Neural progenitor cell (in vitro differentiated cells): ENCODE data around the gene FHOD3.

Experiments
- EZH2 ChIP-seq: fragments of 200-600 bp; sonication (generic); IDR thresholded peaks from 2 replicates; pipeline ENCODE4 v1.6.1; 2017; ENCODE audit warnings: antibody characterized with exemption, mild to moderate bottlenecking, moderate library complexity
- EZH2phosphoT487 ChIP-seq: fragments of 200-600 bp; sonication (generic); IDR thresholded peaks from 2 replicates; pipeline ENCODE4 v1.6.1; 2017; ENCODE audit warnings: antibody characterized with exemption
- TF ChIP-seq, protein P1 (sequence below): fragments of 200-600 bp; sonication (generic); IDR thresholded peaks from 2 replicates; pipeline ENCODE4 v1.5.1; 2017; ENCODE audit warnings: antibody characterized with exemption, mild to moderate bottlenecking

DNA sequence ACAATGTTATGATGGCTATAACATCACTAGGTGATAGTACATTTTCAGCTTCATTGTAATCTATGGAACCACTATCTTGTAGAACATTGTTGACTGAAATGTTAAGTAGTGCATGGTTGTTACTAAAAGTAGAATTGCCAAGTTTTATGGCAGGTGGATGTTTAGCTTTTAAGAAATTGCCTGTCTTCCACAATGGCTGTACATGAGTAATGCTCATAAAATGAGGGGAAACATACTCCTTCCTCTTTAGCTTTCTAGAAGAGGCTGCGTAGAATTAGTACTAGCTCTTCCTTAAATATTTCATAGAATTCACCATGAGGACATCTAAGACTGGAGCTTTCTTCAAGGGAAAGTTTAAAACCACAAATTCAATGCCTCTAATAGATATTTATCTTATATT is 370.3 kb downstream of the FHOD3 start:
- TF ChIP-seq, protein P1, sequence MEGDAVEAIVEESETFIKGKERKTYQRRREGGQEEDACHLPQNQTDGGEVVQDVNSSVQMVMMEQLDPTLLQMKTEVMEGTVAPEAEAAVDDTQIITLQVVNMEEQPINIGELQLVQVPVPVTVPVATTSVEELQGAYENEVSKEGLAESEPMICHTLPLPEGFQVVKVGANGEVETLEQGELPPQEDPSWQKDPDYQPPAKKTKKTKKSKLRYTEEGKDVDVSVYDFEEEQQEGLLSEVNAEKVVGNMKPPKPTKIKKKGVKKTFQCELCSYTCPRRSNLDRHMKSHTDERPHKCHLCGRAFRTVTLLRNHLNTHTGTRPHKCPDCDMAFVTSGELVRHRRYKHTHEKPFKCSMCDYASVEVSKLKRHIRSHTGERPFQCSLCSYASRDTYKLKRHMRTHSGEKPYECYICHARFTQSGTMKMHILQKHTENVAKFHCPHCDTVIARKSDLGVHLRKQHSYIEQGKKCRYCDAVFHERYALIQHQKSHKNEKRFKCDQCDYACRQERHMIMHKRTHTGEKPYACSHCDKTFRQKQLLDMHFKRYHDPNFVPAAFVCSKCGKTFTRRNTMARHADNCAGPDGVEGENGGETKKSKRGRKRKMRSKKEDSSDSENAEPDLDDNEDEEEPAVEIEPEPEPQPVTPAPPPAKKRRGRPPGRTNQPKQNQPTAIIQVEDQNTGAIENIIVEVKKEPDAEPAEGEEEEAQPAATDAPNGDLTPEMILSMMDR = no peak
- TF ChIP-seq EZH2phosphoT487 (no peak), EZH2 (no peak)
